NCI-H446 treated with DMSO at 0.1 percent for 48 hours (cell line): ENCODE measurements around the gene EEF1AKMT2.
"Not testable (repeated sequence)": the region's sequence is repeated elsewhere in the genome, so short reads cannot be mapped to it uniquely, and the experiment has no call there.

Source experiments
- DNase-seq: peaks from one replicate; lab custom pipeline; 2025; lab: John Stamatoyannopoulos, UW

Gene EEF1AKMT2

GRCh38 chr10:124791547-124792348 is at the start of gene EEF1AKMT2:
TSS of gene EEF1AKMT2 (minus strand) at chr10:124791887. CDS start at chr10:124791833, 54 bp downstream.
- peak; percentile 48 for DNase-seq

DNA sequence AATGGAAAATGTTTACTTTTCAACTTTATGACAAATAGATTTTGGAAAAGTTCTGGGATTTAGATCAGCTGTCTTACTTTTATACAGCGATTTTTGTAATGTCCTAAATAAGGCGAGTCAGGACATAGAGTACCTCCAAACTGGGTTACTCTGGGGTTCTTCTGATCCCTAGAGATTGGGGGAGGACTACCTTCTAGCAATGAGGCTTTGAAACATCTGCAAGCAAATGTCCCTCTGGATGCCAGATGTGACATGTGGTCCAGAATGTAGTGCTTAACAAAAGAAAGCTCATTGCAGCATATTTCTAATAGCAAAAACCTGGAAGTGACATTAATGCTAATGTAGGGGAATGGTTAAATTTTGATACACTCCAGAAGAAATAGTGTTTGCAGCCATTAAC is 46.0 kb upstream of the EEF1AKMT2 start:
- no peak for DNase-seq

DNA sequence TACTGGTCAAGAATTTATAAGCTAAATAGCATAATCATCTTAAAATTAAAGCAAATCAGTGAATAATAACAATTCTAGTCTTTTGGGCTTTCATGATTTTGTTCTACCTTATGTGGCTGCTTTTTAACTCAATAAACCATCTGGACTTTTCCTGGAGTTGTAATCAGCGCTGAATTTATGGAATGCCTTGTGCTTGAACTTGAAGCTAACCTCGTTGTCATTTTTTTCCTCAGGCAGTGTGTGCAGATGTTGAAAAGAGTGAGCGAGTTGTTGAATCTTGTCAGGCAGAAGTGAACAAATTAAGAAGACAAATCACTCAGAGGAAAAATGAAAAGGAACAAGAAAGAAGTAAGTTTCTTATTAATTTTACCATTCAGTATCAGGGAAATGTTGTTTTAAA is 39.4 kb upstream of the EEF1AKMT2 start:
- DNase-seq: no peak

GRCh38 chr10:124830445-124830844 is 38.8 kb upstream of the EEF1AKMT2 start:
- no peak for DNase-seq

GRCh38 chr10:124829447-124830115 is 37.9 kb upstream of the EEF1AKMT2 start:
- DNase-seq: no peak

GRCh38 chr10:124827474-124827873 is 35.8 kb upstream of the EEF1AKMT2 start:
- DNase-seq: no peak

GRCh38 chr10:124826262-124826661 is 34.6 kb upstream of the EEF1AKMT2 start:
- no peak for DNase-seq

DNA sequence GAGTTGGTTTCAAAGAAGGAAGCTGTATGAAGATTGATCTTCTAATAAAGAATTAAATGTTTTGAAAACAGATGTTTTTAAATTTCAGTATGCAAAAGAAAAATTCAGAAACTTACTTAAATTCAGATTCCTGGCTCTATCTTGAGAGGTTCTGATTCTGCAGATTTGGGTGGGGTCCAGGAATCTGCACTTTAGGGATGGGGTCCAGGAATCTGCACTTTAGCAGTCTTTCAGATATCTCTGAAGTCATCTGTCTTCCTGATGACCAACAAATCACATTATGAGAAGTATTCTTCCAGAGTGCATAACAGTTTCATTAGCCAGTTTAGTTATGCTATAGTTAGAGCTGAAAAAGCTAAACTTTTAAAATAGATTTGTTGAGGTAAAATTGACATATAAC is 34.0 kb upstream of the EEF1AKMT2 start:
- no peak for DNase-seq

GRCh38 chr10:124824932-124825331 is 33.2 kb upstream of the EEF1AKMT2 start:
- DNase-seq: not testable (repeated sequence)

GRCh38 chr10:124824507-124824906 is 32.8 kb upstream of the EEF1AKMT2 start:
- DNase-seq: no peak

GRCh38 chr10:124821520-124821919 is 29.8 kb upstream of the EEF1AKMT2 start:
- DNase-seq: no peak

DNA sequence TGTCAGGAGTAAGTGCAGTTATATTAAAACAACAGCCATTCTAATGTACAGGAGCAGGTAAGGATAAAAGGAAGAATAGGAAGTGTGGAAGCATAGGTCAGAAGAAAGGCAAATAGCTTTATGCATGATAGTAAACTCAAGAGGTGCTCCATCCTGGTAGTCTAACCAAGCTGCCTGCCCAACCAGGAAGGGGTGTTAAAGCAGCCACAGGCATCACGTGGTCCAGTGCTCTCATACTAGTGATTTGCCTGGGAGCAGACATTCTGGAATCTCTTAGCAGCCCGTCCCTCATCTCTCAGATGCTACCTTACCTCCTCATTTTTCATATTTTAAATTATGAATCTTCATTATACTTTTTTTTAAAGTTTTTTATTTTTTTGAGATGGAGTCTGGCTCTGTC is 28.4 kb upstream of the EEF1AKMT2 start:
- DNase-seq: no peak

DNA sequence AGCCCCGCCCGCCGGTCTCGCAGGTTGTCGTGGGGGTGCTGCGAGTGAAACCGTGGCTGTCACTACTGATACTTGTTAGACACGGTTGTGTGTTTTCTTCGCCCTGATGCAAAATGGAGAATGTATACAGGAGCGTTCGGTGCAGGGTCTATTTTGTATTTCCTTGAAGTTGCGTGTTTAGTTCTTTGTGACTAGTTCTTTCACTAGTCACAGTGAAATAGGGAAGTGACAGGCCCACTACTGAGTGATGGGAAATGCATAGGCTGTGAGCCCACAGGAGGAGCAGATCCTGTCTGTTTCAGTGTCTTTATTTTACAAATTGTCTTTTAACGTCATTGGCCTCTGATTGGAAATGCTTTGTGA is 10.6 kb upstream of the EEF1AKMT2 start:
- no peak for DNase-seq

- no peak for DNase-seq
Measured at GRCh38 chr10:124799211-124799610, 7.5 kb upstream of the EEF1AKMT2 start.

- no peak for DNase-seq
Measured at GRCh38 chr10:124798781-124799180, 7.1 kb upstream of the EEF1AKMT2 start.

DNA sequence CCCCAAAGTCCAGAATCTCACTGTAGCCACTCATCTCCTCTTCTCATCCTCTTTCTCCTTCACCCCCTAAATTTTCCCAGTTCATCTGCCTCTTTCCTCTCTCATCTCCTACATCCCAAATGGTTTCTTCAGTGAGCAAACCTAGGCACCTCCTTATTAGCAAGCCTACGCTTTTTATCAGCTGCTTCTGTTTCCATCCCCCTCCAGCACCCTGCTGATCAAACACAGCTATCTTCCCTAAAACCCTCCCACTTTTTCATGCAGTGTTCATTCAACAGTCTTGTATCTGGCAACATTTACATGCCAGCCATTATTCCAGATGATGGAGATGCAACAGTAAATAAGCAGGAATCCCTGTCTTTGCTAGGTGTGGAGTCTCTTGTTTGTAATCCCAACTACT is 6.7 kb upstream of the EEF1AKMT2 start:
- DNase-seq: no peak

DNA sequence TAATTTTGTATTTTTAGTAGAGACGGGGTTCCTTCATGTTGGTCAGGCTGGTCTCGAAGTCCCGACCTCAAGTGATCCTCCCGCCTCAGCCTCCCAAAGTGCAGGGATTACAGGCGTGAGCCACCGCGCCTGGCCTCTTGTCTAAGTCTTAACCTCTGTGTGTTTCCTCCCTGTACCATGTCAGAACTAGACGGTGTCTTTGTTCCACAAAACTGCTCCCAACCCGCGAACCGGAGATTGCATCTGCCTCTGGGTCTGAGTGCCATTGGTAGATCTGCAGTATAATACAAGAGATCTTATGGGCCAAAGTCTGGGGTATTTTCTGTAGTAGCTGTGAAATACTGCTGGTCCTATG is 1.3 kb upstream of the EEF1AKMT2 start:
- no peak for DNase-seq

GRCh38 chr10:124782900-124783299 is 8.8 kb downstream of the EEF1AKMT2 start:
- not testable (repeated sequence) for DNase-seq

- DNase-seq: no peak
Measured at GRCh38 chr10:124768791-124769190, 22.9 kb downstream of the EEF1AKMT2 start.

- no peak for DNase-seq
Measured at GRCh38 chr10:124765256-124765655, 26.4 kb downstream of the EEF1AKMT2 start.

GRCh38 chr10:124763267-124763666 is 28.4 kb downstream of the EEF1AKMT2 start:
- DNase-seq: no peak

- DNase-seq: no peak
Measured at GRCh38 chr10:124762281-124762680, 29.4 kb downstream of the EEF1AKMT2 start.

- no peak for DNase-seq
Measured at GRCh38 chr10:124756156-124756903, 35.4 kb downstream of the EEF1AKMT2 start.
